HCT116 (cell line): Measurements from ENCODE around the gene PARVG. TPM values are rescaled to one million over a fixed set of nuclear protein-coding genes. Genes with fewer than 3 reads are reported as not detected.

Experiments used
- ATAC-seq: fragments of 200-7000 bp; cut with Tn5 transposase; 2 replicates; pipeline ENCODE4 v1.9.1; 2020; ENCODE audit warnings: mild to moderate bottlenecking, moderate library complexity
- BruUV-seq: library from RNA; stranded (reverse); fragments of 400-500 nt; replicated peaks from 2 replicates; lab custom pipeline; 2021; lab: Mats Ljungman, UMichigan
- CTCF ChIA-PET: fragments of 300-600 bp; sonication (Branson Sonifier 250); formaldehyde crosslinking; loops from one replicate; lab custom pipeline; 2021; ENCODE audit warnings: antibody characterized with exemption; lab: Charles Lee
- POLR2A ChIA-PET: fragments of 300-600, 350-600 bp; sonication (Branson Sonifier 250); formaldehyde crosslinking; loops from one replicate; lab custom pipeline; 2021; ENCODE audit warnings: antibody characterized with exemption; lab: Charles Lee
- RAD21 ChIA-PET, 2 experiments: fragments of 300-600 bp; sonication (Branson Sonifier 250); formaldehyde crosslinking; loops; one replicate each; lab custom pipeline; 2023; ENCODE audit warnings: low total read pairs in 2 of 2; ENCODE audit not compliant: uncharacterized antibody in 2 of 2, unreplicated experiment in 2 of 2, low non-redundant PET in 1 of 2; lab: Charles Lee
- DNase-seq: peaks from one replicate; pipeline ENCODE4 v3.0.0-alpha.2; 2010; ENCODE audit warnings: low read depth, low spot score
- H2AFZ ChIP-seq: fragments of 200-600 bp; shearing (Covaris generic), sonication (generic); 2 replicates; pipeline ENCODE4 v1.6.1; 2017; ENCODE audit warnings: low read depth, mixed run types, mixed read lengths, antibody characterized with exemption, low read length; ENCODE audit not compliant: poor library complexity, severe bottlenecking
- H3K27ac ChIP-seq: 2 replicates; pipeline ENCODE4 v1.5.1; 2012; ENCODE audit warnings: low read depth, low read length
- H3K27me3 ChIP-seq: fragments of 200-600 bp; sonication (generic); 2 replicates; pipeline ENCODE4 v1.6.1; 2016; ENCODE audit warnings: mixed run types, low read length, mixed read lengths; ENCODE audit not compliant: insufficient read depth
- H3K36me3 ChIP-seq, 2 experiments: fragments of 200-500 bp in 1 of 2; fragments of 200-600 bp in 1 of 2; sonication (Bioruptor generic) in 1 of 2; sonication (generic) in 1 of 2; 2 replicates each; pipeline versions ENCODE4 v1.5.1 to v1.6.1; 2014 to 2016; ENCODE audit warnings: low read length in 2 of 2, inconsistent platforms in 1 of 2, mixed read lengths in 1 of 2, mixed run types in 1 of 2; ENCODE audit not compliant: insufficient read depth in 2 of 2, control insufficient read depth in 1 of 2
- H3K4me1 ChIP-seq, 2 experiments: fragments of 200-600 bp in 1 of 2; sonication (generic) in 1 of 2; 2 replicates each; pipeline versions ENCODE4 v1.5.1 to v1.6.1; 2012 to 2017; ENCODE audit warnings: low read length in 2 of 2, inconsistent platforms in 1 of 2, mild to moderate bottlenecking in 1 of 2, mixed read lengths in 1 of 2, mixed run types in 1 of 2, moderate library complexity in 1 of 2; ENCODE audit not compliant: insufficient read depth in 2 of 2, control insufficient read depth in 1 of 2
- H3K4me2 ChIP-seq: fragments of 200-600 bp; sonication (generic); 2 replicates; pipeline ENCODE4 v1.6.1; 2017; ENCODE audit warnings: mixed run types, low read length, mixed read lengths
- H3K4me3 ChIP-seq, 2 experiments: fragments of 200-600 bp in 1 of 2; sonication (generic) in 1 of 2; replicated peaks in 1 of 2; 2 replicates each; pipeline ENCODE4 v1.5.1; 2011 to 2016; ENCODE audit warnings: low read length in 2 of 2, control low read depth in 1 of 2, low read depth in 1 of 2, mild to moderate bottlenecking in 1 of 2, mixed read lengths in 1 of 2, mixed run types in 1 of 2
- H3K79me2 ChIP-seq: fragments of 200-600 bp; sonication (generic); 2 replicates; pipeline ENCODE4 v1.6.1; 2017; ENCODE audit warnings: mild to moderate bottlenecking, mixed run types, low read length, moderate library complexity, mixed read lengths; ENCODE audit not compliant: insufficient read depth
- H3K9ac ChIP-seq: fragments of 200-600 bp; sonication (generic); 2 replicates; pipeline ENCODE4 v1.6.1; 2016; ENCODE audit warnings: low read length, mixed read lengths
- H3K9me2 ChIP-seq: fragments of 200-600 bp; sonication (generic), shearing (Covaris generic); 2 replicates; pipeline ENCODE4 v1.6.1; 2017; ENCODE audit warnings: mixed run types, mild to moderate bottlenecking, moderate library complexity; ENCODE audit not compliant: insufficient read depth
- H3K9me3 ChIP-seq, 2 experiments: fragments of 200-500 bp in 1 of 2; fragments of 200-600 bp in 1 of 2; sonication (Bioruptor generic) in 1 of 2; sonication (generic) in 1 of 2; 2 replicates each; pipeline ENCODE4 v1.6.1; 2014 to 2017; ENCODE audit warnings: low read length in 2 of 2, mixed read lengths in 2 of 2, inconsistent platforms in 1 of 2, low read depth in 1 of 2, mild to moderate bottlenecking in 1 of 2, mixed run types in 1 of 2, moderate library complexity in 1 of 2; ENCODE audit not compliant: control insufficient read depth in 1 of 2, insufficient read depth in 1 of 2
- H4K20me1 ChIP-seq: fragments of 200-600 bp; sonication (generic), shearing (Covaris generic); 2 replicates; pipeline ENCODE4 v1.6.1; 2017; ENCODE audit warnings: mixed run types, mild to moderate bottlenecking, moderate library complexity; ENCODE audit not compliant: insufficient read depth
- CEBPB ChIP-seq: IDR thresholded peaks from 2 replicates; pipeline ENCODE4 v1.6.1; 2012; ENCODE audit warnings: low read depth
- EGR1 ChIP-seq: IDR thresholded peaks from 2 replicates; pipeline ENCODE4 v1.6.1; 2012; ENCODE audit warnings: low read depth
- ELF1 ChIP-seq: IDR thresholded peaks from 2 replicates; pipeline ENCODE4 v1.6.1; 2012; ENCODE audit warnings: low read depth, borderline replicate concordance
- EZH2 ChIP-seq: fragments of 200-600 bp; sonication (generic); IDR thresholded peaks from 2 replicates; pipeline ENCODE4 v1.6.1; 2017; ENCODE audit warnings: antibody characterized with exemption, mixed run types
- EZH2phosphoT487 ChIP-seq: fragments of 200-600 bp; IDR thresholded peaks from 2 replicates; pipeline ENCODE4 v1.6.1; 2018; ENCODE audit warnings: antibody characterized with exemption, borderline replicate concordance
- FOSL1 ChIP-seq: IDR thresholded peaks from 2 replicates; pipeline ENCODE4 v1.6.1; 2012; ENCODE audit warnings: low read depth
- JUND ChIP-seq: IDR thresholded peaks from 2 replicates; pipeline ENCODE4 v1.6.1; 2012
- POLR2A ChIP-seq: IDR thresholded peaks from 2 replicates; pipeline ENCODE4 v1.7.0; 2011; ENCODE audit warnings: borderline replicate concordance; ENCODE audit not compliant: insufficient read depth, insufficient read length; ENCODE audit errors: extremely low read depth
- RAD21 ChIP-seq: IDR thresholded peaks from 2 replicates; pipeline ENCODE4 v1.6.1; 2012; ENCODE audit warnings: low read depth, mild to moderate bottlenecking
- SIN3A ChIP-seq: IDR thresholded peaks from 2 replicates; pipeline ENCODE4 v1.6.1; 2012; ENCODE audit warnings: low read depth
- SP1 ChIP-seq: IDR thresholded peaks from 2 replicates; pipeline ENCODE4 v1.6.1; 2012; ENCODE audit warnings: low read depth
- SRF ChIP-seq: IDR thresholded peaks from 2 replicates; pipeline ENCODE4 v1.6.1; 2012; ENCODE audit warnings: low read depth
- TCF7L2 ChIP-seq: IDR thresholded peaks from 2 replicates; pipeline ENCODE4 v1.7.0; 2011; ENCODE audit warnings: borderline replicate concordance, inconsistent platforms; ENCODE audit not compliant: insufficient read depth, insufficient read length; ENCODE audit errors: extremely low read depth
- YY1 ChIP-seq: IDR thresholded peaks from 2 replicates; pipeline ENCODE4 v1.6.1; 2011; ENCODE audit warnings: low read length, low read depth, moderate library complexity, mild to moderate bottlenecking; ENCODE audit not compliant: insufficient replicate concordance; ENCODE audit errors: extremely low read depth
- ZFX ChIP-seq: fragments of 450-650 bp; IDR thresholded peaks from 2 replicates; pipeline ENCODE4 v1.6.1; 2017
- intact Hi-C: fragments of 100-400 bp; cut with micrococcal nuclease; formaldehyde crosslinking; loops from 2 replicates; pipeline ENCODE4 v1.10.0; 2022
- total RNA-seq: library from RNA; stranded (reverse); gene quantifications from one replicate; pipeline ENCODE4 v1.2.1, GENCODE V29; 2021; ENCODE audit not compliant: unreplicated experiment
- TF ChIP-seq, protein P1 (sequence below): IDR thresholded peaks from 2 replicates; pipeline ENCODE4 v1.6.1; 2012
- TF ChIP-seq, protein P2 (sequence below): IDR thresholded peaks from 2 replicates; pipeline ENCODE4 v1.6.1; 2012
- TF ChIP-seq, protein P3 (sequence below), 3 experiments: fragments of 200-600 bp in 1 of 3; sonication (generic) in 1 of 3; IDR thresholded peaks in 2 of 3; conservative IDR thresholded peaks in 1 of 3; 2 replicates each; pipeline ENCODE4 v1.5.1; 2012 to 2017; ENCODE audit warnings: low read depth in 2 of 3, low read length in 2 of 3, antibody characterized with exemption in 1 of 3, borderline replicate concordance in 1 of 3, control low read depth in 1 of 3, mild to moderate bottlenecking in 1 of 3, mixed read lengths in 1 of 3, mixed run types in 1 of 3, moderate library complexity in 1 of 3; ENCODE audit not compliant: insufficient read depth in 1 of 3
- TF ChIP-seq, protein P4 (sequence below): IDR thresholded peaks from 2 replicates; pipeline ENCODE4 v1.6.1; 2012; ENCODE audit warnings: low read depth
- TF ChIP-seq, protein P5 (sequence below): IDR thresholded peaks from 2 replicates; pipeline ENCODE4 v1.6.1; 2011; ENCODE audit warnings: mild to moderate bottlenecking, low read length, moderate library complexity; ENCODE audit not compliant: insufficient replicate concordance; ENCODE audit errors: extremely low read depth

Gene PARVG
- total RNA-seq, 1 experiment from 2014 or later = 0.57 TPM

DNA sequence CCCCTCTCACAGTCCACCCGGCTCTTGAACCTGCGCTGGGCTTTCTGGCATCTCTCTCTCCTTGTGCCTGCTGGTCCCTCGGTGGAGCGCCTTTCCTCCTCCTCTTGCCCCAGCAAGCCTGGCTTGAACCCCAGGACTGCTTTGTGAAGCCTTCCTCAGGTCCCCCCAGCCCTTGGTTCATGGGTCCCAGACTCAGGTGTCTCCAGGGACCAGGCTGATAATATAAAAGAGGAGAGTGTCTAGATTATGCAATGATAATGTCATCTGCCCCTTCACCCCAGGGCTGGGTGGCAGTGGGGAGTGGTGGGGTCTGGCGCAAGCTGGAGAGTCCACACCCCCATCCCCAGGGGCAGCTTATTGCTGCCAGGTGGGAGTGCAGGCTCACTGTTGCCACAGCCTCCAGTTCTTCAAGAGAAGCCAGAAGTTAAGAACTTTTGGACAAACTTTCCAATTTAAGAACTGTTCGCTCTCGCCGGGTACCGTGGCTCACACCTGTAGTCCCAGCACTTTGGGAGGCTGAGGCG is 36.6 kb upstream of the PARVG start:
- POLR2A ChIA-PET = no interaction called here
- intact Hi-C loops = no loop called here
- no peaks in the 10 kb centered on the region for H4K20me1 ChIP-seq
- H3K4me2 ChIP-seq = no peak overlapping the region
- H3K36me3 ChIP-seq = no peaks in the 10 kb centered on the region
- BruUV-seq = no TSS peak
- no peaks in the 10 kb centered on the region for H3K9me2 ChIP-seq
- no peak overlapping the region for H3K4me3 ChIP-seq
- H3K27ac ChIP-seq = no peak overlapping the region
- no peak overlapping the region for H2AFZ ChIP-seq
- TF ChIP-seq EGR1 (no peak), TCF7L2 (no peak), SIN3A (no peak), ZFX (no peak), YY1 (no peak), RAD21 (no peak), ELF1 (no peak), POLR2A (no peak), EZH2phosphoT487 (no peak), SP1 (no peak), SRF (no peak), EZH2 (no peak), FOSL1 (no peak), CEBPB (no peak), JUND (no peak)
- TF ChIP-seq, protein P1, sequence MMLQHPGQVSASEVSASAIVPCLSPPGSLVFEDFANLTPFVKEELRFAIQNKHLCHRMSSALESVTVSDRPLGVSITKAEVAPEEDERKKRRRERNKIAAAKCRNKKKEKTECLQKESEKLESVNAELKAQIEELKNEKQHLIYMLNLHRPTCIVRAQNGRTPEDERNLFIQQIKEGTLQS = no peak
- TF ChIP-seq, protein P2, sequence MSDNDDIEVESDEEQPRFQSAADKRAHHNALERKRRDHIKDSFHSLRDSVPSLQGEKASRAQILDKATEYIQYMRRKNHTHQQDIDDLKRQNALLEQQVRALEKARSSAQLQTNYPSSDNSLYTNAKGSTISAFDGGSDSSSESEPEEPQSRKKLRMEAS = no peak
- TF ChIP-seq, protein P3, sequence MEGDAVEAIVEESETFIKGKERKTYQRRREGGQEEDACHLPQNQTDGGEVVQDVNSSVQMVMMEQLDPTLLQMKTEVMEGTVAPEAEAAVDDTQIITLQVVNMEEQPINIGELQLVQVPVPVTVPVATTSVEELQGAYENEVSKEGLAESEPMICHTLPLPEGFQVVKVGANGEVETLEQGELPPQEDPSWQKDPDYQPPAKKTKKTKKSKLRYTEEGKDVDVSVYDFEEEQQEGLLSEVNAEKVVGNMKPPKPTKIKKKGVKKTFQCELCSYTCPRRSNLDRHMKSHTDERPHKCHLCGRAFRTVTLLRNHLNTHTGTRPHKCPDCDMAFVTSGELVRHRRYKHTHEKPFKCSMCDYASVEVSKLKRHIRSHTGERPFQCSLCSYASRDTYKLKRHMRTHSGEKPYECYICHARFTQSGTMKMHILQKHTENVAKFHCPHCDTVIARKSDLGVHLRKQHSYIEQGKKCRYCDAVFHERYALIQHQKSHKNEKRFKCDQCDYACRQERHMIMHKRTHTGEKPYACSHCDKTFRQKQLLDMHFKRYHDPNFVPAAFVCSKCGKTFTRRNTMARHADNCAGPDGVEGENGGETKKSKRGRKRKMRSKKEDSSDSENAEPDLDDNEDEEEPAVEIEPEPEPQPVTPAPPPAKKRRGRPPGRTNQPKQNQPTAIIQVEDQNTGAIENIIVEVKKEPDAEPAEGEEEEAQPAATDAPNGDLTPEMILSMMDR (IDR thresholded peaks at IDR 0.05 in 2 of 3, conservative IDR thresholded peaks at IDR 0.05 in 1 of 3; ENCODE audit: borderline replicate concordance in 1 of 3, insufficient read depth in 1 of 3, low read depth in 2 of 3, low read length in 2 of 3) = no peak
- TF ChIP-seq, protein P4, sequence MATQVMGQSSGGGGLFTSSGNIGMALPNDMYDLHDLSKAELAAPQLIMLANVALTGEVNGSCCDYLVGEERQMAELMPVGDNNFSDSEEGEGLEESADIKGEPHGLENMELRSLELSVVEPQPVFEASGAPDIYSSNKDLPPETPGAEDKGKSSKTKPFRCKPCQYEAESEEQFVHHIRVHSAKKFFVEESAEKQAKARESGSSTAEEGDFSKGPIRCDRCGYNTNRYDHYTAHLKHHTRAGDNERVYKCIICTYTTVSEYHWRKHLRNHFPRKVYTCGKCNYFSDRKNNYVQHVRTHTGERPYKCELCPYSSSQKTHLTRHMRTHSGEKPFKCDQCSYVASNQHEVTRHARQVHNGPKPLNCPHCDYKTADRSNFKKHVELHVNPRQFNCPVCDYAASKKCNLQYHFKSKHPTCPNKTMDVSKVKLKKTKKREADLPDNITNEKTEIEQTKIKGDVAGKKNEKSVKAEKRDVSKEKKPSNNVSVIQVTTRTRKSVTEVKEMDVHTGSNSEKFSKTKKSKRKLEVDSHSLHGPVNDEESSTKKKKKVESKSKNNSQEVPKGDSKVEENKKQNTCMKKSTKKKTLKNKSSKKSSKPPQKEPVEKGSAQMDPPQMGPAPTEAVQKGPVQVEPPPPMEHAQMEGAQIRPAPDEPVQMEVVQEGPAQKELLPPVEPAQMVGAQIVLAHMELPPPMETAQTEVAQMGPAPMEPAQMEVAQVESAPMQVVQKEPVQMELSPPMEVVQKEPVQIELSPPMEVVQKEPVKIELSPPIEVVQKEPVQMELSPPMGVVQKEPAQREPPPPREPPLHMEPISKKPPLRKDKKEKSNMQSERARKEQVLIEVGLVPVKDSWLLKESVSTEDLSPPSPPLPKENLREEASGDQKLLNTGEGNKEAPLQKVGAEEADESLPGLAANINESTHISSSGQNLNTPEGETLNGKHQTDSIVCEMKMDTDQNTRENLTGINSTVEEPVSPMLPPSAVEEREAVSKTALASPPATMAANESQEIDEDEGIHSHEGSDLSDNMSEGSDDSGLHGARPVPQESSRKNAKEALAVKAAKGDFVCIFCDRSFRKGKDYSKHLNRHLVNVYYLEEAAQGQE = no peak
- TF ChIP-seq, protein P5, sequence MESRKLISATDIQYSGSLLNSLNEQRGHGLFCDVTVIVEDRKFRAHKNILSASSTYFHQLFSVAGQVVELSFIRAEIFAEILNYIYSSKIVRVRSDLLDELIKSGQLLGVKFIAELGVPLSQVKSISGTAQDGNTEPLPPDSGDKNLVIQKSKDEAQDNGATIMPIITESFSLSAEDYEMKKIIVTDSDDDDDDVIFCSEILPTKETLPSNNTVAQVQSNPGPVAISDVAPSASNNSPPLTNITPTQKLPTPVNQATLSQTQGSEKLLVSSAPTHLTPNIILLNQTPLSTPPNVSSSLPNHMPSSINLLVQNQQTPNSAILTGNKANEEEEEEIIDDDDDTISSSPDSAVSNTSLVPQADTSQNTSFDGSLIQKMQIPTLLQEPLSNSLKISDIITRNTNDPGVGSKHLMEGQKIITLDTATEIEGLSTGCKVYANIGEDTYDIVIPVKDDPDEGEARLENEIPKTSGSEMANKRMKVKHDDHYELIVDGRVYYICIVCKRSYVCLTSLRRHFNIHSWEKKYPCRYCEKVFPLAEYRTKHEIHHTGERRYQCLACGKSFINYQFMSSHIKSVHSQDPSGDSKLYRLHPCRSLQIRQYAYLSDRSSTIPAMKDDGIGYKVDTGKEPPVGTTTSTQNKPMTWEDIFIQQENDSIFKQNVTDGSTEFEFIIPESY = no peak
- no peaks in the 10 kb centered on the region for H3K4me1 ChIP-seq
- H3K79me2 ChIP-seq = no peaks in the 10 kb centered on the region
- CTCF ChIA-PET = no interaction called here
- no peak overlapping the region for H3K9ac ChIP-seq
- DNase-seq (no peak), ATAC-seq (no peak)
- H3K27me3 ChIP-seq = no peaks in the 10 kb centered on the region
- RAD21 ChIA-PET = no interaction called here
- H3K9me3 ChIP-seq = no peaks in the 10 kb centered on the region
